ENCODE measurements around the gene AGPAT3. TPM values are rescaled to one million over a fixed set of nuclear protein-coding genes. Genes with fewer than 3 reads are reported as not detected.
A peak's percentile ranks its signal among the peaks of the same experiment; 100 is the strongest.

AGPAT3 gene
- total and polyA plus RNA-seq, 2 experiments from 2014 or later, result 41.0 to 51.2 TPM

GRCh38 chr21:43859747-43860214, 5.2 kb upstream of the AGPAT3 start:
- H3K9me3 ChIP-seq (ENCODE audit: low read depth), result no peaks in the 10 kb centered on the region
- H3K27me3 ChIP-seq, result no peaks in the 10 kb centered on the region
- H3K4me2 ChIP-seq, result peak overlapping the region; percentile 26
- peak overlapping the region; percentile 80 for H3K27ac ChIP-seq
- no peak for TF ChIP-seq CTCF (IDR thresholded peaks at IDR 0.05; ENCODE audit: poor library complexity)
- TF ChIP-seq EZH2phosphoT487 (IDR thresholded peaks at IDR 0.05; ENCODE audit: low read depth, severe bottlenecking, unreplicated experiment), result no peak
- no peak for TF ChIP-seq EZH2 (IDR thresholded peaks at IDR 0.05; ENCODE audit: borderline replicate concordance)
- H3K79me2 ChIP-seq, result peaks cover 7% of the 10 kb centered on the region
- no peaks in the 10 kb centered on the region for H4K20me1 ChIP-seq (ENCODE audit: insufficient read depth, poor library complexity, severe bottlenecking)
- no peaks in the 10 kb centered on the region for H3K9me2 ChIP-seq (replicated peaks; ENCODE audit: insufficient read depth)
- no peak for DNase-seq (ENCODE audit: low spot score)
- H3K36me3 ChIP-seq (replicated peaks; ENCODE audit: insufficient read depth, low read depth), result no peaks in the 10 kb centered on the region
- H3K4me1 ChIP-seq (ENCODE audit: insufficient read depth), result peaks cover 4% of the 10 kb centered on the region
- H3K4me3 ChIP-seq, result no peak overlapping the region
- no peak overlapping the region for H2AFZ ChIP-seq
- WGBS (ENCODE audit: low lambda C conversion rate, missing lambda C conversion rate), result 67% methylated on average over 8 of the region's 8 CpGs

GRCh38 chr21:43861706-43862105, 3.3 kb upstream of the AGPAT3 start:
- no peaks in the 10 kb centered on the region for H3K36me3 ChIP-seq (replicated peaks; ENCODE audit: insufficient read depth, low read depth)
- H3K9me2 ChIP-seq (replicated peaks; ENCODE audit: insufficient read depth), result no peaks in the 10 kb centered on the region
- TF ChIP-seq EZH2 (IDR thresholded peaks at IDR 0.05; ENCODE audit: borderline replicate concordance) (no peak), CTCF (IDR thresholded peaks at IDR 0.05; ENCODE audit: poor library complexity) (no peak), EZH2phosphoT487 (IDR thresholded peaks at IDR 0.05; ENCODE audit: low read depth, severe bottlenecking, unreplicated experiment) (no peak)
- H3K27me3 ChIP-seq, result no peaks in the 10 kb centered on the region
- H2AFZ ChIP-seq, result no peak overlapping the region
- no peaks in the 10 kb centered on the region for H3K9me3 ChIP-seq (ENCODE audit: low read depth)
- peaks cover 11% of the 10 kb centered on the region for H3K79me2 ChIP-seq
- no peak overlapping the region for H3K4me2 ChIP-seq
- no peaks in the 10 kb centered on the region for H4K20me1 ChIP-seq (ENCODE audit: insufficient read depth, poor library complexity, severe bottlenecking)
- H3K27ac ChIP-seq, result no peak overlapping the region
- H3K4me3 ChIP-seq, result no peak overlapping the region
- no peak for DNase-seq (ENCODE audit: low spot score)
- peaks cover 8% of the 10 kb centered on the region for H3K4me1 ChIP-seq (ENCODE audit: insufficient read depth)
- 94% methylated on average over 8 of the region's 8 CpGs for WGBS (ENCODE audit: low lambda C conversion rate, missing lambda C conversion rate)

- peak overlapping the region; percentile 99 for H3K4me2 ChIP-seq
- TF ChIP-seq EZH2phosphoT487 (IDR thresholded peaks at IDR 0.05; ENCODE audit: low read depth, severe bottlenecking, unreplicated experiment), result no peak
- TF ChIP-seq EZH2 (IDR thresholded peaks at IDR 0.05; ENCODE audit: borderline replicate concordance), result no peak
- TF ChIP-seq CTCF (IDR thresholded peaks at IDR 0.05; ENCODE audit: poor library complexity), result peak; percentile 12
- DNase-seq (ENCODE audit: low spot score), result peak; percentile 81
- WGBS (ENCODE audit: low lambda C conversion rate, missing lambda C conversion rate), result under 1% methylated on average over 37 of the region's 81 CpGs
- H3K27ac ChIP-seq, result peak overlapping the region; percentile 74
- H3K4me1 ChIP-seq (ENCODE audit: insufficient read depth), result peaks cover 27% of the 10 kb centered on the region
- H3K36me3 ChIP-seq (replicated peaks; ENCODE audit: insufficient read depth, low read depth), result no peaks in the 10 kb centered on the region
- no peaks in the 10 kb centered on the region for H3K9me2 ChIP-seq (replicated peaks; ENCODE audit: insufficient read depth)
- no peaks in the 10 kb centered on the region for H3K9me3 ChIP-seq (ENCODE audit: low read depth)
- peak overlapping the region; percentile 74 for H3K4me3 ChIP-seq
- H4K20me1 ChIP-seq (ENCODE audit: insufficient read depth, poor library complexity, severe bottlenecking), result peaks cover 13% of the 10 kb centered on the region
- H3K27me3 ChIP-seq, result no peaks in the 10 kb centered on the region
- H2AFZ ChIP-seq, result peak overlapping the region; percentile 41
- H3K79me2 ChIP-seq, result peaks cover 39% of the 10 kb centered on the region
Observed at GRCh38 chr21:43864313-43864961, 586 bp upstream of the AGPAT3 start.

Data from hepatocyte (in vitro differentiated cells).